Measurements from ENCODE around the gene PLAAT3.
"Not testable (repeated sequence)": the region's sequence is repeated elsewhere in the genome, so short reads cannot be mapped to it uniquely, and the experiment has no call there.

PLAAT3 gene

DNA sequence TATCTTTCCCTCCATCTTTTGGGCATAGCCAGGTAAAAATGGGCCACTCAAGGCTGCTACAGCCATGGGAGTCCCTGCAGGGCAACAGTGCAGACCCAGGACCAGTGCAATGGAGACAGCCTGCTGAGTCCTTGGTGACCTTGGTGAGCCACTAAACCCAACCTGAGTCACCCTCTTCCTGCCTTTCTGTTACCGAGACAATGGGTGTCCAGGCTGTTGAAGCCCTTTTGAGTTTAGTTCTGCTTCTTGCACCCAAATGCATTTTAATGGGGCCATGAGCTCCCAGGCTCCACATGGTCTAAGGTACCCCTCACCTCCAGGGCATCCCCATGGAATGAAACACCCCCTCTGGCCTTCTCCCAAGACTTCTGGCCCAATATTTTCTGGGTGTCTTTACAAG, 78.5 kb downstream of the PLAAT3 start:
- DNase-seq: peak; percentile 65

- DNase-seq: peak; percentile 70
Observed at GRCh38 chr11:63534895-63535461, 79.3 kb downstream of the PLAAT3 start.

DNA sequence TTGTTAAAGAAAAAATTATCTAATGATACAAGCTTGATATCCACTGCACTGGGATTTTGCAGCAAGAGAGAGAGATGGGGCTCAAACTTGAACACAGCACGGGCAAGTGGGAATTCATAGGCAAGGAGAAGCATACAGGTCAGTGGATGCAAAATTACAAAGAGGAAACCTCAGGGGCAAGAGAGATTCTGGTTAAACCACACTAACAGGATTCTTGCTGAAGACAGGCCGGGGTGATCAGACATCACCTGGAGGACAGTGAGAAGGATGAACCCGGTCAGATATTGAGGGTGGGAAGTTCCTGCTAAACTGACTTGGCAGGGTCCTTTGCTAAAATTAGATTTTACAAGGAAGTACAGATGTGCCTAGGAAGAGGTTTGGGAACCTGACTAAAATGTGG, 80.2 kb downstream of the PLAAT3 start:
- no peak for DNase-seq

DNA sequence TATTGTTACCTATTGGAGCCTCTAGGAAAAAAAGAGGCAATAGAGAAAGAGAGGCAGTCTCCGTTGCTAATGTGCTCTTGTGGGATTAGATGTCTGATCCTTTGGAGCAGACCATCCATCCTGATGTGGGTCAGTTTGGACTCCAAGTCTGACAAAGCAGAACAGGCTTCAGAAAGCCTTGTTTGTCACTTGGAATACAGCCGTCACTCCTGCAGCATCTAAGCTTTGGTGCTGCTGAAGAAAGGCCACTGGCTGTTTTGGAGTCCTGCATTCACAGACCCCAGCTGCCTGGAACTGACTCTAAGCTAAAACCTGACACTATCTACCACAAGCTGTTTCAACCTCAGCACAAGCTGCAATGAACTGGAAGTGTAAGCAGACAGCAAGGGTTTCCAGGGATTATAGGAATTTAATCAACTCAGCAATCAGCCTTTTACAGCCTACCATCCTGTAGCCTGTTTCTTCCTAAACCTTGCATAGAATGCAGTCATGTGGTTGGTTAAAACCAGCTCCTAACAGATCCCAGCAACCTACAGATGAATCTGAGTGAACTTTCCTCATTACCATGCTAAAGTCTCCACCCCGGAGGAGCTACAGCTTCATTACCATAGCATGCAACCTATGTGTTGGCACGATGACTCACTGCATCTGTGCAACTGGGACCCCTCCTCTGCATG, 81.3 kb downstream of the PLAAT3 start:
- DNase-seq: no peak

- DNase-seq: no peak
Observed at GRCh38 chr11:63532117-63532516, 82.1 kb downstream of the PLAAT3 start.

- peak; percentile 65 for DNase-seq
Observed at GRCh38 chr11:63531074-63531792, 83.0 kb downstream of the PLAAT3 start.

DNA sequence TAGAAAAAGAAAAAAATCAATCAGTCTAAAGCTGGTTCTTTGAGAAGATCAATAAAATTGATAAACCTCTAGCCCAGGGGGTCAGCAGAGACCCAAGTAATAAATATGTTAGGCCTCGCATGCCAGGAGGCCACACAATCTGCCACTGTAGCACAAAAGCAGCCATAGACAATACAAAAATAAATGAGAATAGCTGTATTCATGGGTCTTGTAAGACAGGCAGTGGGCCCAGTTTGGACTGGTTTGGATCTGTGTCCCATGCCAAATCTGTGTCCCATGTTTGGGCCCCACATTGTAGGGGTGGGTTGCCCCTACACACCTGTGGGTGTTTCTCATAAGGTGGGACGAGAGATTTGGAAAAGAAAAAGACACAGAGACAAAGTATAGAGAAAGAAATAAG, 84.2 kb downstream of the PLAAT3 start:
- DNase-seq: no peak

DNA sequence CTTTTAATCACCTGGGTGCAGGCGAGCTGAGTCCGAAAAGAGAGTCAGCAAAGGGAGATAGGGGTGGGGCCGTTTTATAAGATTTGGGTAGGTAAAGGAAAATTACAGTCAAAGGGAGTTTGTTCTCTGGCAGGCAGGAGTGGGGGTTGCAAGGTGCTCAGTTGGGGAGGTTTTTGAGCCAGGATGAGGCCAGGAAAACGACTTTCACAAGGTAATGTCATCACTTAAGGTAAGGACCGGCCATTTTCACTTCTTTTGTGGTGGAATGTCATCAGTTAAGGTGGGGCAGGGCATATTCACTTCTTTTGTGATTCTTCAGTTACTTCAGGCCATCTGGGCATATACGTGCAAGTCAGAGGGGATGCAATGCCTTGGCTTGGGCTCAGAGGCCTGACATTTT, 84.9 kb downstream of the PLAAT3 start:
- DNase-seq: not testable (repeated sequence)

DNA sequence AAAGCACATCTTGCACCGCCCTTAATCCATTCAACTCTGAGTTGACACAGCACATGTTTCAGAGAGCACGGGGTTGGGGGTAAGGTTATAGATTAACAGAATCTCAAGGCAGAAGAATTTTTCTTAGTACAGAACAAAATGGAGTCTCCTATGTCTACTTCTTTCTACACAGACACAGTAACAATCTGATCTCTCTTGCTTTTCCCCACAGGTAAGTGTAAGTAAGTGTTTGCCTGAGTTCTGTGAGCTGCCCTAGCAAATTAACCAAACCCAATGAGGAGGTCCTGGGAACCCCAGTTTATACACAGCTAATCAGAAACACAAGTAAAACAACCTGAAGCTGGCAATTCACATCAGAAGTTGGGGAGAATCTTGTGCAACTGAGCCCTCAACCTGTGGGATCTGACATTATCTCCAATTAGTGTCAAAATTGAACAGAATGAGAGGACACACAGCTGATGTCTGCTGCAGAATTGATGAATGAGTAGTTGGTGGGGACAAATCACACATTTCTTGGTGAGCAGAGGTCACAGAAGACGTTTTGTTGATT, 85.4 kb downstream of the PLAAT3 start:
- not testable (repeated sequence) for DNase-seq

GRCh38 chr11:63528156-63528555, 86.1 kb downstream of the PLAAT3 start:
- DNase-seq: not testable (repeated sequence)

- DNase-seq: no peak
Observed at GRCh38 chr11:63527667-63528066, 86.6 kb downstream of the PLAAT3 start.
